GM12873 (cell line): ENCODE data around the gene NTM.

Experiments
- TF ChIP-seq, protein P1 (sequence below): IDR thresholded peaks from 2 replicates; pipeline ENCODE4 v1.5.1; 2012; ENCODE audit warnings: low read depth, mild to moderate bottlenecking, moderate library complexity, low read length, control low read depth; ENCODE audit not compliant: insufficient read depth; ENCODE audit errors: missing control alignments

Gene NTM

DNA sequence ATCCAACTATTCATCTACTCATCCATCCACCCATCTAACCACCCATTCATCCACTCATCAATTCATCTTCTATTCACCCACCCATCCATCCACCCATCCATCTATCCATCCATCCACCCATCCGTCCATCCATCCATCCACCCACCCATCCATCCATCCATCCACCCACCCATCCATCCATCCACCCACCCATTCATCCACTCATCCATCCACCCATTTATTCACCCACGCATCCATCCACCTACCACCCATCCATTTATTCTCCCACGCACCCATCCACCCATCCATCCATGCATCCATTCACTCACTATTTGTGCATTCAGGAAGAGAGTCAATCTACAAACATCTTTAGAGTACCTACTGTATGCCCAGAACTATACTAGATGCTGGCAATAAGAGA is 482.3 kb downstream of the NTM start:
- TF ChIP-seq, protein P1, sequence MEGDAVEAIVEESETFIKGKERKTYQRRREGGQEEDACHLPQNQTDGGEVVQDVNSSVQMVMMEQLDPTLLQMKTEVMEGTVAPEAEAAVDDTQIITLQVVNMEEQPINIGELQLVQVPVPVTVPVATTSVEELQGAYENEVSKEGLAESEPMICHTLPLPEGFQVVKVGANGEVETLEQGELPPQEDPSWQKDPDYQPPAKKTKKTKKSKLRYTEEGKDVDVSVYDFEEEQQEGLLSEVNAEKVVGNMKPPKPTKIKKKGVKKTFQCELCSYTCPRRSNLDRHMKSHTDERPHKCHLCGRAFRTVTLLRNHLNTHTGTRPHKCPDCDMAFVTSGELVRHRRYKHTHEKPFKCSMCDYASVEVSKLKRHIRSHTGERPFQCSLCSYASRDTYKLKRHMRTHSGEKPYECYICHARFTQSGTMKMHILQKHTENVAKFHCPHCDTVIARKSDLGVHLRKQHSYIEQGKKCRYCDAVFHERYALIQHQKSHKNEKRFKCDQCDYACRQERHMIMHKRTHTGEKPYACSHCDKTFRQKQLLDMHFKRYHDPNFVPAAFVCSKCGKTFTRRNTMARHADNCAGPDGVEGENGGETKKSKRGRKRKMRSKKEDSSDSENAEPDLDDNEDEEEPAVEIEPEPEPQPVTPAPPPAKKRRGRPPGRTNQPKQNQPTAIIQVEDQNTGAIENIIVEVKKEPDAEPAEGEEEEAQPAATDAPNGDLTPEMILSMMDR: no peak

DNA sequence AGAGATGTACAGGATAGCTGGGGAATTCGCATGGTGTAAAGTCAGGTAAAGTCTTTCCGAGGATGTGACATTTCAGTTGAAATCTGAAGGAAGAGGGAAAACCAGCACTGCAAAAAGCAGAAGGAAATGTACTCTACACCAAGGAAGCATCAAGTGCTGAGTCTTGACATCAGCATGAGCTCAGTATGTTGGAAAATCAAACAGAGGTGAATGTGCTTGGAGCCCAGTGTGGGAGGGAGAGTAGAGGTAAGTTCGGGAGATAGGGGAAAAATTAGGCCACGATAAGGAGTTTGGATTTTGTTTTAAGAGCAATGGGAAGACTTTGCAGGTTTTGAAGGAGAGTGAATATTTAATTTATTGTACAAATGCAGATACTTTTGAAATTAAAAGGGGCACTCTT is 484.0 kb downstream of the NTM start:
- TF ChIP-seq, protein P1: no peak

DNA sequence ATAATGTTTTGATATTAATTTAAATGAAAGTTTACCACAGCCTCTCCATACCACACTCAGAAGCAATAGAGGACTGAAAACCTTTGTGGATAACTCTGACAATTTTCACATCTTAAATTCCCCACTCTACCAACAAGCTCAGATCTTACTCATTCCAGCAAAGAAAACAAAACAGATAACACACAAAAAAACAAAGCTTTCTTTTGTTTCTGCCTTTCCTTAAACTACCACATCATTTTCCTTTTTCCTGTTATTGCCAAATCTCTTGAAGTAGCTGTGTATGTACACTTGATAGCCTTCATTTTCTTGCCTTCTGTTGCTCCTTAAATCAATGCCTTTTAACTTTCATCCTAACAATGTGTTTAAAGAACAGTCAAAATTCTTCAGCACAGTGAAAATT is 484.9 kb downstream of the NTM start:
- TF ChIP-seq, protein P1: no peak

DNA sequence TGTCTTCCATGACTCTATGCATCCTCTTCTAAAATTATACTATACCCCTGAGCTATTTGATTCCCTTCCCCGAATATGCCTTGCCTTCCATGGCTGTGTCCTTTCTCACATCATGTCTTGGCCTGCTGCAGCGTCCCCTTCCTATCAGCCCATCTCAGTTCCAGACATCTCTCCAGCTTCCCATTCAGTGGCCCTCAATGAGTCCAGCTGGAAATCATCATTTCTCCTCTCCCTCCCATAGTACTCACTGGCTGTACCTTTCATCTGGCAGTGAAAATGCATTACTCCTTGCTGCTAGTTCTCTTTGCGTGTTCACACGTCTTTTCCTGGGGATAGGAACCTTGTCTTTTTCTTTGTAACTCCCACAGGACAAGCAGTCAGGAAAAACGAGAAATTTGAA is 486.8 kb downstream of the NTM start:
- TF ChIP-seq, protein P1: no peak

DNA sequence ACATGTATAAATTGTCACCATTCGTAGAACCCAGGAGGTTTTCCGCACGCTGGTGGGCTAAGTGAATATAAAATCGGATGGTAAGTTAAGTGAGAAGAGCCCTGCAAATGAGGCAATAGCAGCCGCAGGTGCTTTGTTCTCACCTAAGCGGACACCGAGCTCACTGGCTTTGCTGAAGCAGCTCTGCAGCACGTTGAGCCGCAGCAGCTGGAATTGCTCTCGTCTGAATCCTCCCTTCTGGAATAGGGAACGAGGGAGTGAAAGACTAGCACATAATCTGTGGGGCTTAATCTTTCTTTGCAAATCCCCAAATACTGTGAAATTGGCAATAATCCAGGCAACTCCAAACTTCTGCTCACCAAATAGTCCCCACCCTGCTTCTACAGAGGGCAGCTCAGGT is 488.1 kb downstream of the NTM start:
- TF ChIP-seq, protein P1: no peak

DNA sequence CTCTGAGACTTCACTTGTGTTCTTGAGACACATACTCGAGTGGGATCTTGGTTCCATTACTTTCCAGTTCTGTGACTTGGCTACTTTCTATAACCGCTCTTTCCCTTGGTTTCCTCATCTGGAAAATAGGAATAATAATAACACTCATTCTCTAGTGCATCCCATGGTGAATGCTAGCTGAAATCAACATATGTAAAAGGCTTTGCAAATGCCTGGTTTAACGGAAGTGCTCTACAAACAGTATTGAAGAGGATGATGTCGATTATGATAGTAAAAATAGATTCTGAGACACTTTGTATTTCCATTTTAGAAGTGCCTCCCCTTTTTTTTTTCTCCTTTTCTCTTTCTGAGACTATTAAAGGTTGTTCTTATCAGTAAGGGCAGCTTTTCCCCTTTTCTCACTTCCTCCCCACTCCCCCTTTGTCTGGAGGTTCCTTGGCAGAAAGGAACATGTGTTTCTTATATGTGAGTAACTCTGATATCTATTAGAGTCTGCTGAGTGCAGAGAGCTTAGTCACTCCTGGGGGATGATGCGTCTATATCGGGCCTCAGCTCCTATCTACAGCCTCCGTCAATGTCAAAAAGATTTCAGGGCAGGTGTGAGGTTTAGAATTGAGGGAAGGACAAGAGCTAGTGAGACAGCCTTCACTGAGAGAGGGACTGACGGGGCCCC is 489.3 kb downstream of the NTM start:
- TF ChIP-seq, protein P1: no peak

DNA sequence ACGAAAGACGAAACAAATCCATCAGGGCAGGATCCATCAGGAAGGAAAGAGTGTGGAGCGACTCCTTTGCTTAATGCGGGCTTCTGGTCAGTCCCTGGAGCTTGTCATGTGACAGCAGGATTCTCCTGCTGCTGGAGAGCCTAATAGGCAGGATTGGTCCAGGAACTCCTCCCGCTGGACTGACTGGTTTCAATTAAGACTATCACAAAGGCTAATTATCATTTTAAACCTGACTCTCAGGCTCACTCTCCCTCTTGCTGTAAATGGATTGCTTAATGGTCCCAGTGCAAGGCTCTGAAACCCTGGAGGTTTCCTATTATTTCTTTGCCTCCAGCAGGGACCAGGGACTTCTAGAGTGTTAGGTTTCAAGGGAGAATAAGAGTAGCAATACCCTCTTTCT is 493.8 kb downstream of the NTM start:
- TF ChIP-seq, protein P1: no peak
